Activated CD4-positive, CD25-positive, alpha-beta regulatory T cell treated with anti-CD3 and anti-CD28 coated beads, Interleukin-2, amount 50 U/mL, for 24 hours (primary cell): Measurements from ENCODE around the gene CHST8.
"Not testable (repeated sequence)": the region's sequence is repeated elsewhere in the genome, so short reads cannot be mapped to it uniquely, and the experiment has no call there.

Source experiments
- ATAC-seq, 2 donors: fragments of 150-1000 bp; cut with Tn5 transposase; one replicate each; pipeline ENCODE4 v1.10.0; 2021; ENCODE audit warnings: mild to moderate bottlenecking in 1 of 2, moderate library complexity in 1 of 2

Gene CHST8

DNA sequence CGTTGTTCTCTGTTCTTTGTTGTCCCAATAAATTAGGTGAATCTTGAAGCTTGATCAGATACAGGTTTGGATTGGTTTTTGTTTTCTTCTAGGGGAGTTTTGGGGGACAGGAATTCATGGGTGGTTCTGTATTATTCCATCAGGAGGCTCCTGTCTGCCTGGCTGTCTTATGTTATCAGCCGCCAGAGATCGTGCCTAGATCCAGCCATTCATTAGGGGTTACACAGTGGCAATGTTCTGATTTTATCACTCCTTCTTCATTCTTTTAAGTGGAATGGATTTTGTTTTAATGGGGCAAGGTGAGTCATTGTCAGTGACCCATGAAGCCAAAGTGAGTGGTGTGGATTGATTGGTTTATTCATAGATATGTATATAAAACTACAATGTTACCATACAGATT lies 71.9 kb downstream of the CHST8 start:
- no peak for ATAC-seq

GRCh38 chr19:33695547-33695946 lies 73.8 kb downstream of the CHST8 start:
- not testable (repeated sequence) for ATAC-seq

DNA sequence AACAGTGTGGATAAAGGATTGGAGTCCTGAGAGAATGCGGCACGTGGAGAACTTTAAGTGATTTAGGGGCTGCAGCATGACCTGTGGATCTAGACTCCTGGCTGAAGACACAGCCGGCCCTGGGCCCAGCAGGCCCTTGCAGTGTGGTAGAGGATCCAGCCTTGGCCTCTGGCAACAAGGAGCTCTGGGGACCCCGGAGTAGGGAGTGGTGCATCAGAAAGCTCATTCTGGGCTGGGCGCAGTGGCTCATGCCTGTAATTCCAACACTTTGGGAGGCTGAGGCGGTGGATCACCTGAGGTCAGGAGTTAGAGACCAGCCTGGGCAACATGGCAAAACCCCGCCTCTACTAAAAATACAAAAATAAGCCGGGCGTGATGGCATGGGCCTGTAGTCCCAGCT lies 76.0 kb downstream of the CHST8 start:
- no peak for ATAC-seq

DNA sequence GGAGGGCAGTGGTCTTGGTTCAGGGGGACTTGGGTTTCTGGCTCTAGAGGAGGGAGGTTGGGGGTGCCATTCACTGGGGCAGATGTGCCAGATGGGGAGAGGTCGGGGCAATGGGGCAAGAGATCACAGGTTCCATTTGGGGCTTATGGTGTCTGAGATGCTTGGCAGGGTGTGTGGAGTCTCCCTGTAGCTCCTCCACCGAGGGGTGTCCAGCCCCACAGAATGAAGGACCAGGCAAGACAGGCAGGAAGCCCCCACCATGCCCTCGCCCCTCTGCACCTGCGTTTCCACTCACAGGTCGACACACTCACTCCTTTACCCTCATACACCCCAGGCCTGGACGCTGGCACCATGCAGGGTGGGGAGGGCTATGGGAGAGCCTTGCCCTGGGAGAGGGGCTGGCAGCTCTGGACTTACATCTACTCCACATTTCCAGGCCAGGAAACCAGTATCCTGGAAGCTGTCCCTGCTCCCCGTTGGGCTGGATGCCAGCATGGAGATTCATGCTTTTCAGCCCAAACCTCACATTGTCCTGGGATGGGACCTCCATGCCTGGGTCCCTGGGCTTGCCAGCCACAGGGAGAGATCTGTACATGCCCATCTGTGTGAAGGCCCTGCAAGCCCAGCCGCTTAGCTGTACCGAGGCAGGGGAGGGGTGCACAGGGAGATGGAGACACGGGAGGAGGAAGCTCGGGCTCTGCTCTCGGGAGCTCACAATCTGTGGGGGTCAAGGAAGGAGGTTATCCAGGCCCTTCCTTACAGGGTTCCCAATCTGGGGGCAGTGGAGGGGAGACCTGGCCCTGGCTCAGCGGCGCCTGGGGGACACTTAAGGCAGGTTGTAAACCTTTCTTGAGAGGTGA lies 77.1 kb downstream of the CHST8 start:
- no peak for ATAC-seq

DNA sequence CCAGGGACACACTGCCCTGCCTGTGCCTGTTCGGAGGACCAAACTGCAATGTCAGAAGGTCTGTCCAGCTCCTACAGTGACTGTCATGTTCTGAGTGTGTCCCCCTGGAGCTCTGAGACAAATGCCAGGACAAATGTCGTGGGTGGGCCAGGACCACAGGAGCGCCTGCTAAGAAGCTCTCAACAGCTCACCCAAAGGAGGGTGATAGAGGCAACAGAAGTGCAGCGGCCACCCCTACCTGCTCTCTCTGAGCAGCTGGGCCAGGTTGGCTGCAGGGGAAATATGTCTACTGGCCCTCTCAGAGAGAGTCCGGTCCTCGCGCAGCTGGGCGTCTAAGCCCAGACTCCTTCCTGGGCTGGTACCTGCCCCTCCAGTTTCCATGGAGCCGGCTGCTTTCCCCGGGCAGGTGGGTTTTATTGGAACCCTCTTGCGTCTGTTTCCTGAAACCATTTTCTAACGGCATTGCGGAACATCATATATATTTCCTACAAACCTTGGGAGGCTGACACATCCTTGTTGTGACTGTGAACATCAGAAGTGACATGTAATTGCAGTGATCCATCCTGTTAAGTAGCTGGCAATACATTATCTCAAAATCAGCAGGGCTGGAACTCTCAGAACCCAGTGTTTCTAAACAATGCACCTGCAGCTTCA lies 78.1 kb downstream of the CHST8 start:
- ATAC-seq: no peak

DNA sequence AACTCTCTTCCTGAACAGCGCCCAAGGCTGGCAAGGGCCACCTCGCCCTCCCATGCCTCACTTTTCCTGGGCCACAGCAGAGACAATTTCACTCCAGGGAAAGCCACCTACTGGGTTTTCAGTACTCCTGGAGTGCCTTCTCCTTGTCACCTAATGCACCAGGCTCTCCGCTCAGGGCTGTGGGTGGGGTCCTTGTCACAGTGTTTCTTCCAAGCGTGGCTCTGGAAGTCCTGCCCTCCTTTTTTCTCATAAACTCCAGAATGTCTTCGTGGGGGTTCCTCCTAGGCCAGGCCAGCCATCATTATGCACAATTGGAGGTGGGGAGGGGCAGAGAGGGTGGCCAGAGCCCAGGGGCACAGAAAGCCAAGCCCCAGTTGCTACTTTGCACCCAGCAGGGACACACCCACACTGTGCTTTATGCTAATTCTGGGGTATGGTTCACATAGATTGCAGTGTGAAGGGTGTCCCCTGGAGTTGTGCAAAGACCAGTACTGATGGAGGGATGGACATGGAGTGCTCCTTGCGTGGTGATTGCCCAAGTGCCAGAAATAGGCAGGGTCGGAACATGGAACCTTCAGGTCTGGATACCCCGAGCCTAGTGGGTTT lies 78.8 kb downstream of the CHST8 start:
- ATAC-seq: no peak

DNA sequence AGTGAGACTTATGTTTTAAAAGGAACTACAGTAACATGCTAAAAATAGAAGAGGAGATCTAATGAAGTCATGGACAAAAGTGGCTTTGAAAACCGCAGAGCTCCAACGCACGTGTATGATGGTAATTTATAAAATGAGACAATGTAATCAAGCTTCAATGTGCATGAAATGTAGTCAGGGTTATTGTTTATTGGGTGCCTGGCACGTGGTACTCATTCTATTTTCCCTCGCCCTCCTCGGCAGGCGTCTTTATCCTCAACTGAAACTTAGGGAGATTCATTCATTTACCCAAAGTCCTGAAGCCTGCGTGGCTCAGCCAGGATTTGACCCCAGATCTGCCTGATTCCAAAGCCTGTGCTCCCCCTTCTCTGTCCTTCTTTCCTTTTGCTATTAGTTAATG lies 79.8 kb downstream of the CHST8 start:
- ATAC-seq: no peak

- no peak for ATAC-seq
These were observed 81.1 kb downstream of the CHST8 start for GRCh38 chr19:33702606-33703437.

GRCh38 chr19:33703438-33703750 lies 81.6 kb downstream of the CHST8 start:
- no peak for ATAC-seq

- no peak for ATAC-seq
These were observed 82.1 kb downstream of the CHST8 start for GRCh38 chr19:33703821-33704220.

GRCh38 chr19:33704271-33704670 lies 82.5 kb downstream of the CHST8 start:
- no peak for ATAC-seq

- ATAC-seq: no peak
These were observed 83.5 kb downstream of the CHST8 start for GRCh38 chr19:33705090-33705847.

DNA sequence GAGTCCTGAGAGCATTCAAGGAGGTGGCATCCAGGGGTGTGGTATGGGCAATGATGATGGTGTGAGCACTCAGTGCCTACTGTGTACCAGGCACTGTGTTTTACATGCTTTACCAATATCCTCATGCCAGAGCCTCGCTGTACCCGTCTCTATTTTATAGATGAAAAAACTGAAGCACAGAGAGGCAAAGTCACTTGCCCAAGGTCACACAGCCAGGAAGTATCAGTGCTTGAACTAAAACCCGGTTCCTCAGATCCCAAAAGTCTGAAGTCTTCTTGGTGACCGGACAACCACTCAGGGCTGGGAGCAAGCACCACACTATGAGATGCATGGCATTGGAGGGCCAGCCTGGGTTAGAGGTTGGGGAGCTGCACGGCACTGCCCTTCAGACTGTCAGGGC lies 84.1 kb downstream of the CHST8 start:
- ATAC-seq: no peak

DNA sequence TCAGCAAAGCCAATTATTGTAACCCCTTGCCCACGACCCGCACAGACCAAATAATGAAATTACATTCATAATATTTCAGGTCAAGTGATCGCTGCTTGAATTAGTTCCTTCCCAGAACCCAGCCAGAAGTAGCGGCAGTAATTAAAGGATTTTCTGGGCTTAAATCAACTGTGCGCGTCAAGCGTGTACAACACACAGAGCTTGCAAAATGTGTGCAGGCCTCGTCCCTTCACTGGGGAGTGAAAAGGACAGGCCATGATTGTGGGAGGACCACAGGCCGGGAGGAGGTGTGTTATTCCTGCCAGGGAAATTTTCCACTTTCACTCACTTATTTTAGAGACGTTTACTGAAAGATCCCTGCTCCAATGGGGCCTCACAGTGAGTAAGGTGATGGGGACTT lies 84.9 kb downstream of the CHST8 start:
- ATAC-seq: no peak

- no peak for ATAC-seq
These were observed 90.5 kb downstream of the CHST8 start for GRCh38 chr19:33712268-33712667.

- no peak for ATAC-seq
These were observed 91.4 kb downstream of the CHST8 start for GRCh38 chr19:33713194-33713593.

DNA sequence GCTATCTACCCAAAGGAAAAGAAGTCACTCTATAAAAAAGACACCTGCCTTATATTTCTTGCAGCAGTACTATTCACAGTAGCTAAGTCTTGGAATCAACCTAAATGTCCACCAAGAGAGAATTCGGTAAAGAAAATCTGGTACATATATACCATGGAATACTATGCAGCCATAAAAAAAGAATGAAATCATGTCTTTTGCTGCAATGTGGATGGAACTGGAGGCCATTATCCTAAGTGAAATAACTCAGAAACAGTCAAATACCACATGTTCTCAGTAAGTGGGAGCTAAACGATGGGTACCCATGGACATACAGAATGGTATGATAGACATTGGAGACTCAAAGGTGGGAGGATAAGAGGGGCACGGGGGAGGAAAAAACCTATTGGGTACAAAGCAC lies 92.4 kb downstream of the CHST8 start:
- ATAC-seq: no peak

DNA sequence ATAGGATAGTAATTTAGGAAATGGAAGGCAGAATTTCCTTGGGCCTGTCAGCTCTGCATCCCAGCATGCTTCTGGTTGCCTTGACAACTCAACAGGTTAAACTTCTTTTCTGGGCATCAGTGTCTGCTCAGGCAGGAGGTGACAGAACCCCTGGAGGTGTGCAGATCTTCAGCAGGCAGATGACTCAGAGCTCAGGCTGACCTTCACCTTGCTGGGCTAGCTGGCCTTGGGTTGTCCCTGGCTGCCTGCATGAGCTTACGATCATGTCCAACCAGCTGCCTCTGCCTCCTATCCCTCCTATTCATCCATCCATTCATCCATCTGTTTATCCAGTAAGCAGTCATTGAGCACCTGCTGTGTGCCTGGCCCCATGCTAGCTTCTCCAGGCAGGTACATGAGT lies 93.7 kb downstream of the CHST8 start:
- no peak for ATAC-seq

GRCh38 chr19:33717878-33718277 lies 96.1 kb downstream of the CHST8 start:
- ATAC-seq: no peak

DNA sequence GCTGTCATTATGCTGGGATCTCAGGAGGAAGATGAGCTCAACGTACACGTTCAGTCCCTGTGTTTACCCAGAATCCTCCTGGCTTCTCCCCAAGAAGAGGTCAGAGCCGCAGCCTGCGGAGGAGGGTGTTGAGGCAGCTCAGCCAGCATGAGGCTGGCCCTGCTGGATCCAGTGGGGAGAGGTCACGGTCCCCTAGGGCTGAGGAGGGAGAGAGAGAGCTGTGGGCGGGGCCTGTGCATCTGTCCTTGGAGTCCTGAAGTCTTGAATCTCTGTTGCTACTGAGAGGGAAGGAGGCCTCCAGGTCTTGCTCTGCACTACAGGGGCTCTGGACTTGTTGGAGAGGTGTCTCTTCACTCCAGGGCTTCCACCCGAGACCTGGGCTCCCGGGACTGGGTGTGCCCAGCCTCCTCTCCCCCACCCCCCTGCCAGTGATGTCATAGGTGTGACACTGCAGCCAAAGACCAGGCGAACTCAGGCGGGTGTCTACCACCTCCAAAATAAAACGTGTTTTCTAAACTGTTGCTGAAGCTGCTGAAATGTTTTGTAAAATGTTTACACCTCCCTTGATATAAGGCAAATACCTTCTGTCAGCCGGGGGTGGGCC lies 97.0 kb downstream of the CHST8 start:
- no peak for ATAC-seq

- ATAC-seq: no peak
These were observed 97.8 kb downstream of the CHST8 start for GRCh38 chr19:33719366-33720154.
